ENCODE data around the gene CCDC15.
"Not testable (repeated sequence)": the region's sequence is repeated elsewhere in the genome, so short reads cannot be mapped to it uniquely, and the experiment has no call there.

Gene CCDC15

GRCh38 chr11:124954590-124954955, 571 bp downstream of the CCDC15 start:
- no peaks in the 10 kb centered on the region for H4K20me1 ChIP-seq (ENCODE audit: insufficient read depth, low read length)
- H3K79me2 ChIP-seq (ENCODE audit: low read length): no peaks in the 10 kb centered on the region
- peaks cover 4% of the 10 kb centered on the region; the same call in 1 of the 2 replicates for H3F3A ChIP-seq (ENCODE audit: insufficient read depth, low read length)
- peak overlapping the region; percentile 94 for H2AFZ ChIP-seq (ENCODE audit: low read length)
- no peaks in the 10 kb centered on the region for H3K36me3 ChIP-seq (replicated peaks; ENCODE audit: insufficient read depth, low read length)
- H3K27ac ChIP-seq (ENCODE audit: low read length): peak overlapping the region; percentile 70
- H3K4me2 ChIP-seq (ENCODE audit: low read depth, low read length): peak overlapping the region; percentile 90
- H3K27me3 ChIP-seq (replicated peaks; ENCODE audit: insufficient read depth, low read length): peaks cover 8% of the 10 kb centered on the region
- H3K4me3 ChIP-seq (ENCODE audit: low read length): peak overlapping the region; percentile 76
- H3K9ac ChIP-seq (ENCODE audit: low read length): peak overlapping the region; percentile 71
- no peak for TF ChIP-seq EZH2phosphoT487 (IDR thresholded peaks at IDR 0.05; ENCODE audit: low read length)
- no peaks in the 10 kb centered on the region for H3K9me2 ChIP-seq (replicated peaks; ENCODE audit: insufficient read depth, low read length)
- no peaks in the 10 kb centered on the region for H3K4me1 ChIP-seq (ENCODE audit: low read length)
- H3K9me3 ChIP-seq (replicated peaks; ENCODE audit: insufficient read depth, low read length): no peaks in the 10 kb centered on the region
- DNase-seq: peak; percentile 14

GRCh38 chr11:124955035-124955434, 1.0 kb downstream of the CCDC15 start:
- no peak for DNase-seq
- H2AFZ ChIP-seq (ENCODE audit: low read length): peak overlapping the region; percentile 94; the same call in 1 of the 2 replicates
- H3K9ac ChIP-seq (ENCODE audit: low read length): peak overlapping the region; percentile 71; the same call in 1 of the 2 replicates
- peak overlapping the region; percentile 76 for H3K4me3 ChIP-seq (ENCODE audit: low read length)
- no peak for TF ChIP-seq EZH2 (optimal IDR thresholded peaks at IDR 0.05; ENCODE audit: low read depth, low read length)
- TF ChIP-seq EZH2phosphoT487 (IDR thresholded peaks at IDR 0.05; ENCODE audit: low read length): no peak
- no peak for TF ChIP-seq CTCF (IDR thresholded peaks at IDR 0.05; ENCODE audit: low read length)
- no peaks in the 10 kb centered on the region for H3K4me1 ChIP-seq (ENCODE audit: low read length)
- H3K79me2 ChIP-seq (ENCODE audit: low read length): no peaks in the 10 kb centered on the region
- H3K9me2 ChIP-seq (replicated peaks; ENCODE audit: insufficient read depth, low read length): no peaks in the 10 kb centered on the region
- H3K4me2 ChIP-seq (ENCODE audit: low read depth, low read length): peak overlapping the region; percentile 90
- H3K27ac ChIP-seq (ENCODE audit: low read length): no peak overlapping the region
- H3F3A ChIP-seq (ENCODE audit: insufficient read depth, low read length): peaks cover 4% of the 10 kb centered on the region; the same call in 1 of the 2 replicates
- no peaks in the 10 kb centered on the region for H3K9me3 ChIP-seq (replicated peaks; ENCODE audit: insufficient read depth, low read length)
- no peaks in the 10 kb centered on the region for H3K36me3 ChIP-seq (replicated peaks; ENCODE audit: insufficient read depth, low read length)
- H4K20me1 ChIP-seq (ENCODE audit: insufficient read depth, low read length): no peaks in the 10 kb centered on the region
- peaks cover 8% of the 10 kb centered on the region for H3K27me3 ChIP-seq (replicated peaks; ENCODE audit: insufficient read depth, low read length)

GRCh38 chr11:124961972-124962609, 8.1 kb downstream of the CCDC15 start:
- Histone ChIP-seq H3K27ac (ENCODE audit: low read length) (no peak overlapping the region), H3K4me1 (ENCODE audit: low read length) (no peaks in the 10 kb centered on the region), H3K9ac (ENCODE audit: low read length) (no peak overlapping the region), H3K27me3 (replicated peaks; ENCODE audit: insufficient read depth, low read length) (no peaks in the 10 kb centered on the region), H3K9me3 (replicated peaks; ENCODE audit: insufficient read depth, low read length) (no peaks in the 10 kb centered on the region), H3K79me2 (ENCODE audit: low read length) (no peaks in the 10 kb centered on the region), H3K4me3 (ENCODE audit: low read length) (no peak overlapping the region), H3K36me3 (replicated peaks; ENCODE audit: insufficient read depth, low read length) (no peaks in the 10 kb centered on the region), H4K20me1 (ENCODE audit: insufficient read depth, low read length) (no peaks in the 10 kb centered on the region), H2AFZ (ENCODE audit: low read length) (no peak overlapping the region), H3K9me2 (replicated peaks; ENCODE audit: insufficient read depth, low read length) (no peaks in the 10 kb centered on the region), H3K4me2 (ENCODE audit: low read depth, low read length) (no peak overlapping the region), H3F3A (ENCODE audit: insufficient read depth, low read length) (no peaks in the 10 kb centered on the region)
- TF ChIP-seq EZH2phosphoT487 (IDR thresholded peaks at IDR 0.05; ENCODE audit: low read length) (no peak), CTCF (IDR thresholded peaks at IDR 0.05; ENCODE audit: low read length) (peak; percentile 80)
- DNase-seq: peak; percentile 77

GRCh38 chr11:124968197-124968596, 14.2 kb downstream of the CCDC15 start:
- not testable (repeated sequence) for H3K27ac ChIP-seq (ENCODE audit: low read length); H2AFZ ChIP-seq (ENCODE audit: low read length); H4K20me1 ChIP-seq (ENCODE audit: insufficient read depth, low read length); DNase-seq; H3K9me3 ChIP-seq (replicated peaks; ENCODE audit: insufficient read depth, low read length); H3K9ac ChIP-seq (ENCODE audit: low read length); H3K27me3 ChIP-seq (replicated peaks; ENCODE audit: insufficient read depth, low read length); H3K9me2 ChIP-seq (replicated peaks; ENCODE audit: insufficient read depth, low read length); H3K4me2 ChIP-seq (ENCODE audit: low read depth, low read length); H3K4me3 ChIP-seq (ENCODE audit: low read length); H3K79me2 ChIP-seq (ENCODE audit: low read length); H3F3A ChIP-seq (ENCODE audit: insufficient read depth, low read length); H3K4me1 ChIP-seq (ENCODE audit: low read length); H3K36me3 ChIP-seq (replicated peaks; ENCODE audit: insufficient read depth, low read length)
